Activated gamma-delta T cell treated with Interleukin-2 at 50 U/mL for 16 hours (primary cell): ENCODE data around the gene TEX54.
"Not testable (repeated sequence)": the region's sequence is repeated elsewhere in the genome, so short reads cannot be mapped to it uniquely, and the experiment has no call there.

Experiments used
- DNase-seq: peaks from one replicate; pipeline ENCODE4 v3.0.0-alpha.2; 2020

Gene TEX54

DNA sequence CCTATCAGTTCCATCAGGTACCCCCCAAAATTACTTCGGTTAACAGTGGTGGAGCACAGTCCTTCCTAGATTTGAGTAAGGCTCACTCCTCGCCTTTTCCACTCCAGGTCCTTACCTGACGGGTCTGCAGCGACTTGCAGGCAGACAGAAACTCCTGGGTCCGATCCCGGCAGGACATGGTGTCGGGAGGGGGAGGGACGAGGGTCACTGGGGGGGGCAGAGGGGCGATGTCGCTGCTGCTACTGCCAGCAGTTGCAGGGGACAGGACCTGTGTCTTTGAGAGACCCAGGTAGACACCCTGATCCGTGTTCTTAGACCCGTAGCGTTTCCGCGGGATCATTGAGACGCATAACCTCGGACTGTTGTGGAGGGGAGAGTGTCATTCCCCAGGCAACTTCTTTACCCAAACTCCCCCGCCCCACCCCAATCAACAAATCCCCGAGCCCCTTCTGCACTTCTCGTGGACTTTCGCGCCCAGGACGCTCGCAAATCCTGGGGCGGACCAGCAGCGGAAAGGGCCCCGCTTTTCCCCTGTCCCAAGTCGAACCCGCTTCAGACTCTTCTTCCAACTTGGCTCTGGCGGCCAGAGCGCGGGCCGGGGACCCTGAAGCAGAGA, 1.6 kb downstream of the TEX54 start:
- DNase-seq, result no peak

DNA sequence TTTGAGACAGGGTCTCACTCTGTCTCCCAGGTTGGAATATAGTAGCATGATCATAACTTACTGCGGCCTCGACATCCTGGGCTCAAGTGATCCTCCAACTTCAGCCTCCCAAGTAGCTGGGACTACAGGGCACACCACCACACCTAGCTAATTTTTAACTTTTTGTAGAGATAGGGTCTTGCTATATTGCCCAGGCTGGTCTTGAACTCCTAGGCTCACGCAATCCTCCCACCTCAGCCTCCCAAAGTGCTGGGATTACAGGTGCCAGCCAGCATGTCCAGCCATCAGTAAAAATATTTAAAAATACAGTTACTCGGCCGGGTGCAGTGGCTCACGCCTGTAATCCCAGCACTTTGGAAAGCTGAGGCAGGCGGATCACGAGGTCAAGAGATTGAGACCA, 4.5 kb downstream of the TEX54 start:
- not testable (repeated sequence) for DNase-seq

DNA sequence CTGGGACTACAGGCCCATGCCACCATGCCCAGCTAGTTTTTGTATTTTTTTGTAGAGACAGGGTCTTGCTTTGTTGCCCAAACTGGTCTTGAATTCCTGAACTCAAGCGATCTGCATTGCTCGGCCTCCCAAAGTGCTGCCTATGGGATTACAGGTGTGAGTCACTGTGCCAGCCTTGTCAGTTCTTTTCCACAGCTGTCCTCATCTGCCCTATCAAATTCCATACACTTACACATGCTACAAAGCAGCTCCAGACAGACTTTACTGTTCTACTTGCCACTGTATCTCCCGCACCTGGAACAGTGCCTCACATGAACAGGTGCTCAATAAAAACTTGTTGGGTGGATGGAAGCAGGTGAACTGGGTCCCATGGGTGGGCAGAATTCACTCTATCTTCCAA, 9.0 kb downstream of the TEX54 start:
- no peak for DNase-seq

DNA sequence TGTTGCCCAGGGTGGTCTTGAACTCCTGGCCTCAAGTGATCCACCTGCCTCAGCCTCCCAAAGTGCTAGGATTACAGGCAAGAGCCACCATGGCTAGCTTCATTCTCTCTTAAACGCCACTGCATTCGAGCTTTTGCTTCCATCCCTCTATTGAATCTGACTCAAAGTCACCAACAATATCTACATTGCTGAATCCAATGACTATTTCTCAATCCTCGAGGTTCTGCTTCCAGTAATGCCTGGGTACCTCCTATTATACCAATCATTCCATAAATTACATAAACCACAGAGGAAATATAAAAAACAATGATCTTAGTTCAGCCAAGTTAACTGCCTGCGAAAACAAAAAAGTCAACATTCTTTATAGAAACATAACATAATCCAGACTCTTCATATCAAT, 15.5 kb downstream of the TEX54 start:
- DNase-seq, result no peak

DNA sequence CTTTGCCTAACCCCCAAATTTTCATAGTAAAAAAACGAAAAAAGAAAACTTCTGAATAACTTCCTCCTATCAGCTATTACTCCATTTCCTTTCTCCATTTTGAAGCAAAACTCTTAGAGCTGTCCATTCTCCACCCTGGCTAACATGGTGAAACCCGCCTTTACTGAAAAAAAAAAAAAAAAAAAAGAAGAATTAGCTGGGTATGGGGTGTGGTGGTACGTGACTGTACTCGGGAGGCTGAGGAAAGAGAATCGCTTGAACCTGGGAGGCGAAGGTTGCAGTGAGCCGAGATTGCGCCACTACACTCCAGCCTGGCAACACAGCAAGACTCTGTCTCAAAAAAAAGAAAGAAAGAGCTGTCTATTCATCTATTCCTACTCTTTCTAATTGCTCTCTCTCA, 16.1 kb downstream of the TEX54 start:
- no peak for DNase-seq

DNA sequence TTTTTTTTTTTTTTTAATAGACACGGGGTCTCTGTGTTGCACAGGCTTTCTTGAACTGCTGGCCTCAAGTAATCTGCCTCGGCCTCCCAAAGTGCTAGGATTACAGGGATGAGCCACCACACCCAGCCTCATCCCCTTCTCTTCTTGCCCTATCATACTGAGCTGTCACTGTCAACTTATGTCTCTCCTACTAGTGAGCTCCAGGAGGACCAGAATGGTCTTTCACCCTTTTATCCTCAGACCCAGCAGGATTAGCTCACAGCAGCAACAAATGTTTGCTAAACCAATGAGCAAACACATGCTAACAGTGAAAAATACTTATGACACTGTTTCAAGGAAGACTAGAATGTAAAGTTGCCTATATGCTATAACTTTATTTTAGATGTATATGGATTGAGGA, 21.0 kb downstream of the TEX54 start:
- DNase-seq, result no peak

DNA sequence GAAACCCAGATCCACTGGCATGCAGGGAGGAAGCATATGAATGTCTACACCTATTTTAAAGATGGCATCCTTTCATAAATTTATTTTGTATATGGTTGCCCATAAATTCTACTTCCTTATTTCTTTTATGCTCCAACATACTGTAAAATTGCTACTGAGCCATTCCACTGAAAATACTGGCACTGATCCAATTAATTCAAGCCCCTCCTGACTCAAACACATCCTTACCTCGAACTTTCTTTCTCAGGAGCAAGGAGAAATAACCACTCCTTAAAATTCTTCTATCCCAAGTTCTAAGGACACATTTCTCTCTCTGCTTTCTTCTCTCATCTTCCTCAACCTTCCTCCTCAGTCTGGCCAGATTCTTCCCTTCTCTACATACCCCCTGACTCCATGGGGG, 21.9 kb downstream of the TEX54 start:
- no peak for DNase-seq

DNA sequence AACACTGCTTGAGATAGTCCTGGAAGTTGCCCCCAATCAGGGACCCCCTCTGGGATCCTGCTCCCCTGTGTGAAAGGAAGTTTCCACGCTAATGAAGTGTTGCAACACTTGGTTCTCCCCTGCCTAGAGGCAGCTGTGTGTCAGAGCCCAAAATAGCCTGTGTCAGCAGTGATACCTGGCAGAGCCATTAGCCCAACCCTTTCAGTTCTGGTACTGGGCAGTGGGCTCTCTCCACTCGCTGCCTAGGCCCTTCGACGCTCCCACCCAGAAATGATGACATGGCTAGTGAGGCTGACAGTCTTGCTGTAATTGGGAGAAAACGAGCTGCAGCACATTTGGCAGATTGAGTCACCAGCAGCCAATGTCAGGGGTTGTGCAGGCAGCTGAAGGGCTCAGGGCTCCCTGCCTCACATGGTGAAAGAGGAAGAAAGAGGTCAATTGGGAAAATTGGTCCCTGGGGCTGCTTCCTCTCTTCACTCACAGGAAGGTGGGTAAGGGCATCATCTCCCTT, 26.0 kb downstream of the TEX54 start:
- no peak for DNase-seq

DNA sequence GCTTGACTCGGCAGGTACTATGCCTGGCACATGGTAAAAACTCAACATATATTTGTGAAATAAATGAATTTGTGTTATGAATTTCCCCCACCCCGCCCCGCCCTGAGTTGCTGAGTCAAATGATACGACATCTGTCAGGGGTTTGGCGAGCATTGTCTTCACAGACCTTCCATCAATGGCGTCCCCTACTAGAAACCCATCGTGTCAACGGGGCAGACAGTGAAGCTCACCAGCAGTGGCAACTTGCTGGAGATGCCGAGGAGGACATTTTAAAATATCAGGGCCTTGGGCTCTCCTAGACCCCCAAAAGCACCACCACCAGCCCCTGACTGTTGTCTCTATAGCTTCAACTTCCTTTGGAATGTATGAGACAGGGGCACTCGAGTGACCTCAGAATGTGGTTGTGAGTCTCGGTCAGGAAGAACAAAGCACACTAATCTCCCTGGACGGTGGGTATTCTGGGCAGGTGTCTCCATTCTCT, 26.6 kb downstream of the TEX54 start:
- DNase-seq, result no peak

DNA sequence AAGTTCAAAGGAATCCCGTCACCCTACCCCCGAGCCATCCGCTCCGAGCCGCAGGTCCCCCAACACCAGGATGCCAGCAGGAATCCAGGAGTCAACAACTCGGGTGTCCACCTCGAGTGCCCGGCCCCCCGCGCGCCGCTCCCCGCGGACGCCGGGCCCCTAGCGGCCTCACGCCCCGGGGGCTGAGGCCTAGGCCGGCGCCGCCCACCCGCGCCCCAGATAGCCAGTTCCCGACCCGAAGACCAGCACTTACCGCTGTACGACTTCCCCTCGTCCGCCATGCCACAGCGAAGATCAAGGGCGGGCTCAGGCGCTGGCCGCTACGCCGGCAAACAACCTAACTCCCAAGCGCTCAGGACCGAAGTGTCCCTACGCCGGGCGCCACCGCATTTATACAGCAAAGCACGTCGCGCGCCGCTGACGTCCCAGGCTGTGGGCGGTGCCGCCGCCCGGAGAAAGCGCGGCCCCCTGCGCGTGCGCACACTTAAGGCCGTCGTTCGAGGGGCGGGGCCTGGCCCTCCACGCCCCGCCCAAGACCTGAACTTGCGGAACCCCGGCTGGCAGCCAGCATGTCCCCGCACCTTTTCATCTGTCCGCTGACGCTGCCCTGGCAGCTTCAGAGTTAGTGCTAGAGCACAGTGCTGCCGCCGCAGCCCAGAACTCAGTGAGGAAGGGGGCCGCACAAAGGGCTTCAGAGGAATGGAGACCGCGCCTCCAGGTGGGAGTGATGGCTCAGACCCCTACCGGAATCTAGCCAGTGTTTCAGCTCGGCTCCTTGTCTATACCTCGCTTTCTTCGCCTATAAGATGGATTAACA, 27.4 kb downstream of the TEX54 start, which contains the start of gene NXF1:
Gene NXF1, minus strand, starts transcription at position 365 of the 817 bp plus-strand sequence. Its CDS starts 84 bp downstream, at position 281.
- DNase-seq, result peak; percentile 94

DNA sequence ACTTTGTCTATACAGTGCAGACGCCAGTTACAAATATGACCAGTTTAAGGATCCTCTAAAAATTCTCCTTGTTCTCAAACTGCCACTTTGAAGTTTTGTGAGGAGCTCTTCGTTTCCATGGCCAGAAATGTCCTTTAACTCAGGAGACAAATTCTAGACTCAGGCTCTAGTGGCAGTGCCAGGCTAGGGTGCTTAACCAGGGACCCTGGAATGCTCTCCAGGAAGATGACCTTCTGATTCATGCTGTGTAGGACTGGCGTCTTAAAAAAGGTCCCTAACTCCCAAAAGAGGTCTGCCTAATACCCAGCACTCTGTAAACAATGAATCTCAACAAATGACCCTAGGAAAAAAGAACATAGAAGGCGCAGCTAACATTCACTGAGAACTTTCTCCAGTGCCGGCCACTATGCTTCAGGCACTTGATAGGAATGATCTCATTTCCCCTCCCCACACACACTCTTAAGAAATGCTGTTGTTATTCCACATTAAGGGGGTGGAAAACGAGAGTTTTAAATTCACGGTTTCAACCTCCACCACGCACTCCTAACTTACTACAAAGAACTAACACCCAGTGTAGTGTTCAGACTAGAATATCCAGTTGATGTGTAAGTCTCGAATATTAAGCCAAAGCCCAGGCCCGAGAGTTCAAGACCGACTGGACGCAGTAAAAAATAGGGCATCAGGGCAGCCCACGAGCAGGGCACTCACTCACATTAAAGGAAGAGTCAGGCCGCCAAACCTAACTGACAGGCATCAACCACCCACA, 28.1 kb downstream of the TEX54 start:
- no peak for DNase-seq

DNA sequence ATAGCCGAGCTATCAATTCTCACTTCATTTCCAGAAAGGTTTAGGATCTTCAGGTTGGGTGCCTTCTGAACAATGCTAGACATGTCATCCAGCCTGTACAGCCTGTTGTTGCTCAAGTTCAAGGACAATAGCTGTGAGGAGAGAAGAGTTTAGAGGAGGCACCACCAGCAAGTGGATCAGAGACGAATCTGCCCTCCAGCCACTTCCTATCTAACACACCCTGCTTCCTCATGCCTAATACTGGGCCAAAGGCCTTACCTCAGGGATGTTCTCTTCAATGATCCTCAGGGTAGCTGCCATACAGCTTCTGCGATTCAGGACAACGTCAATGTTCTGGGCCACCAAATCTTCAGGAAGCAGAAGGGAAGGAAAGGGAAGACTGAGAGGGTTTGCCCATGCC, 31.6 kb downstream of the TEX54 start:
- DNase-seq, result no peak

DNA sequence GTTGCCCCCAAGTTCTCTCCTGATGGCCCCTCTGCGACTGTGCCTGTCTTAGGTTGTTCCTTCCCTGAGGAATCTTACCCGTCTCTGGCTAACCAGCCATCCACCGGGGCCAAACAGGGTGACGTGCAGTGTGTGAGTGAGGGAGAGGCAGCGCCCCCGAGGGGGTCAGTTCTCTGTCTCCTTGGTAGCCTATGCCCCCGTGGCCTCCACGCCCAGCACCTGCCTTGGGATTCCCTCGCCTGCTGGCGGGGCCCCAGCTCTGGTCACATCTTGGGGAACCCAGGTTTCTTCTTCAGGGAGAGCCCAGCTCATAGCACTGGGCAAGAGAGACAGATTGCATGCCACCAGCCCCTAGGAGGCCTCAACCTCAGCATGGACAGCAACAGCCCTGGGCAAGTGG, 33.2 kb downstream of the TEX54 start:
- DNase-seq, result no peak

DNA sequence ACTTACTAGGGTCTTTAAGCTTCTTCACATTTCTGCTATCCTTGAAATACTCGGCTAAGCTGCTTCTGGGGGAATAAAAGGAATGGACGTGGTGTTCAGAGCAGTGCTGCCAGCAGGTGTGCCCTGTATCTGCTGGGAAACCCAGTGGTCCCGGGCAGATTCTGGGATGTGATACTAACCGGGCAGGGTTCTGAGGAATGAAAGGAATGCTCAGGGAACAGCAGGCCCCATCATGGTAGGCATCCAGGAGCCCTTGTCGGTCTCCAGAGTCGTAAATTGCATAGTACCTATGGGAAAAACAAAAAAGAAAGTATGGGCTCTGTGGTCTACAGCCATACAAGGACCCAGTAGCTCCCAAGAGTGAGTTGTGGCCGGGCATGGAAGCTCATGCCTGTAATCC, 36.4 kb downstream of the TEX54 start:
- no peak for DNase-seq

DNA sequence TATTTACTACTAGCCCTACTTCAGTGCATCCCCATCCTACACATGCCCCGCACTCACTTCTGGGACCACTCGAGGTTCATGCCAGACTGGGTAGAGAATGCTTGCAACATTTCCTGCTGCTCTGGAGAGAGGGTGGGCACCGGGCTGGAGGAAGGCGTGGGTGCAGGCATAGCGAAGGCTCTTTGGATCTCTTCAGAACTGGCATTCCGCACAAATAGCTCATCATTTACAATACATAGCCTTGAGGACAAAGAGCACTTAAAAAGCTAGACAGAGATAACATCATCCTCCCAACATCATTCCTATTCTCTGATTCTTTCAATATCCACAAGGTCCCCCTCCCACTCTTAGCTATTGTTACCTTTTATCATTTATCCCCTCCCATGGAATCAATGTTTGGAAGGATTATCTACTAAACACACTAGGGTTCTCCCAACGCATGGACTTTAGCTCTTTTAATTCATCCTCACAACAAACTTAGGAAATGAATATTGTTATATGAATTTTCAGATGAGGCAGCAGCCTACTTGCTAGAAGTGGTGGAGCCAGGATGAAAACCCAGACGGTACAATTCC, 38.4 kb downstream of the TEX54 start:
- no peak for DNase-seq

DNA sequence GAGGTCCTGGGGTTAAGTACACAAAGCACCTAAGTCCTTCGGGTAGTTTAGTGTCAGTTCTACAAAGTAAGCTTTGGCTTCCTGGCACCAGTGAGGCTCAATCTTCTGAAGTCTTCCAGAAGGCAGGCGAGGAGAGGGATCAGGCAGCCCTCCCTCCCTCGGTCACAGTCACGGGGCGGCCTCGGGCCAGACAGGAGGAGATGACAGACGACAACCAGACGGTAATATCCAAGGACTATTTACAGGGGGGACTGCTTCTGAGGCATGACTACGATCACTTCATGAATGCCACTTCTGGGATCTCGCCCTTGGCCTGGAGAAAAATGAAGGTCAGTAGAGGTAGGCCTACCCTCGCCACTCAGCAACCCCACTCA, 40.5 kb downstream of the TEX54 start:
- DNase-seq, result no peak

DNA sequence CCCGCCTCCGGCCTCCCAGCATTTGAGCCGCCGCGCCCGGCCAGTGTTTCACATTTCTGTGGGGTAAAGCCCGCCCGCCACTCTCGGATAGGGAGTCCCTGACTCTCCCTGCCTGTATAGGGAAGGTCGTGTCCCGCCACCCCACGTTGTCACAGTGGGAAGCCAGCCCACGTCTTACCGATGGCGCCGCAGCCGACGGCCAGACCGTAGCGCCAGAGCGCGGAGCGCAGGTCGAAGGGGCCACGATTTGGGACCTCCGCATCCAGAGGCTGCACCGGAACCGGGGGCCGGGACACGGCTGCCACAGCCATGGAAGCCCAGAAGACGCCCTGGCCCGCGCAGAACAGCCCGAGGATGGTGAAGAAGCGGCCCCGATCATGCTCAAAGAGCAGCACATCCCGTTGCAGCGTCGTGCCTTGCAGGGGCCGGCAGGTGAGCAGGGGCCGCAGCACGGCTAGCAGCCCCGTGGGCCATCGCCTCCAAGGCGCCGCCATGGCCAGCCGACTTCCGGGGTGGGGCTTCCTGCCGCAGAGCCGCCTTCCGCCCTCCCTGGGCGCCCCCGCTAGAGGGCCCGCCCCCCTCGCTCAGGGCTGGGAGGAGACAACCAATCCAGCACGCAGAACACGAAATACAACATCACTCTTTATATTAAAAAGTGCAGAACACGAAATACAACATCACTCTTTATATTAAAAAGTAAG, 41.0 kb downstream of the TEX54 start, which contains the start of gene TMEM223:
Gene TMEM223, minus strand, starts transcription at position 506 of the 701 bp plus-strand sequence. Its CDS starts 12 bp downstream, at position 494.
- DNase-seq, result peak; percentile 91

DNA sequence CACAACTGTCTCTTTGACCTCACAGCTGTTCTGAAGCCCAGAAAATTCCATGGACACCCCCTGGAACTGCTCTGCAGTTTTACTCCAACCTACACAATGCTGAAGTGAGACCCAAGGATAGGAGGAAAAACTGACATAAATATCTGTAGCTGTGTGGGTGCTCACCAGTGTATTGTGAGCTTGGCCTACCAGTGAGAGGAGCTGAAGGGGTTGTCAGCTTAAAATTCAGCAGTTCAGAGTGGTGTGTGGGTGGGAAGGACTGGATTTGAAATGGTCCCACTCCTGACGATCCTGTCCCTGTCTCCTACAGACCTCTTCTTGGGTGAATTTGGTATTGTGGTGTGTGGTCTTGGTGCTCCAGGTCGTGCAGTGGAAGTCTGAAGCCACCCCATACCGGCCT, 43.1 kb downstream of the TEX54 start:
- DNase-seq, result no peak

DNA sequence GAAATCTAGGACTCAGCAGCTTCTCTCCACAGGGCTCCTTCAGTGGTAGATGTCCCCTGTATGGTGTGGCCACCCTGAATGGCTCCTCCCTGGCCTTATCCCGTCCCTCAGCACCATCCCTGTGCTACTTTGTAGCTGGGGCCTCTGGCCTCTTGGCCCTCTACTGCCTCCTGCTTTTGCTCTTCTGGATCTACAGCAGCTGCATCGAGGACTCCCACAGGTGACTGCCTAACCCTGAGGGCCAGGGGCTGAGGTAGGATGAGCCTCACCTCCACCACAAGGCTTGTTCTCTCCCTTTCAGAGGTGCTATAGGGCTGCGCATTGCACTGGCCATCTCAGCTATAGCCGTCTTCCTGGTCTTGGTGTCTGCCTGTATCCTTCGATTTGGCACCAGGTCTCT, 43.6 kb downstream of the TEX54 start:
- no peak for DNase-seq

DNA sequence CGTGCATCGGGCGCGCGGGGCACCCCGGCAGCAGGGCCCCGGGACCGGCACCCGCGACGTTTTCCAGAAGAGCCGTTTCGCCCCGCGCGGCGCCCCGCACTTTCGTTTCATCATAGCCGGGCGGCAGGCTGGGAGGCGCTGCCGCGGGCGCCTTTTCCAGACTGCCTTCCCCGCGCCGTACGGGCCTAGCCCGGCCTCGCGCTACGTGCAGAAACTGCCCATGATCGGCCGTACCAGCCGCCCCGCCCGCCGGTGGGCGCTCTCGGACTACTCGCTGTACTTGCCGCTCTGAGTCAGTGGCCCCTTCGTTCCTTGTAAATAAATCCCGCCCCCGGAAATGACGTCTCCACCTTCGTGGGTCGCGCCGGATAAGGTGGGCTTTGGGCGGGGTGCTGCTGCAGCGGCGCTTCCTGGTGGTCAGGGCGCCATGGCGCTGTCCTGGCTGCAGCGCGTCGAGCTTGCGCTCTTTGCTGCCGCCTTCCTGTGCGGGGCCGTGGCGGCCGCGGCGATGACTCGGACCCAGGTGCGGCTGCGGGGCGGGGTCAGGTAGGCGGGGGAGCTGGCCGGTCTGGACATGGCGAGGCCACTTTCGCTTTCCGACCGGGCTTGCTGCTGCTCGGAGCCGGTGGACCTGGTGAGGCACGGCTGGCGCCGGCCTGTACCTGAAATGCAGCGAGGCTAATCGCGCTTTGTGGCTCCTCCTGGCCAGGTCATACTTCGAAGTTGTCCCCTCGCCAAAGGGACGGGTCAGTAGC, 45.5 kb downstream of the TEX54 start, which contains the start of gene TMEM179B:
Gene TMEM179B, plus strand, starts transcription at position 398 of the 755 bp plus-strand sequence. Its CDS starts 30 bp downstream, at position 428.
- DNase-seq, result peak; percentile 99

DNA sequence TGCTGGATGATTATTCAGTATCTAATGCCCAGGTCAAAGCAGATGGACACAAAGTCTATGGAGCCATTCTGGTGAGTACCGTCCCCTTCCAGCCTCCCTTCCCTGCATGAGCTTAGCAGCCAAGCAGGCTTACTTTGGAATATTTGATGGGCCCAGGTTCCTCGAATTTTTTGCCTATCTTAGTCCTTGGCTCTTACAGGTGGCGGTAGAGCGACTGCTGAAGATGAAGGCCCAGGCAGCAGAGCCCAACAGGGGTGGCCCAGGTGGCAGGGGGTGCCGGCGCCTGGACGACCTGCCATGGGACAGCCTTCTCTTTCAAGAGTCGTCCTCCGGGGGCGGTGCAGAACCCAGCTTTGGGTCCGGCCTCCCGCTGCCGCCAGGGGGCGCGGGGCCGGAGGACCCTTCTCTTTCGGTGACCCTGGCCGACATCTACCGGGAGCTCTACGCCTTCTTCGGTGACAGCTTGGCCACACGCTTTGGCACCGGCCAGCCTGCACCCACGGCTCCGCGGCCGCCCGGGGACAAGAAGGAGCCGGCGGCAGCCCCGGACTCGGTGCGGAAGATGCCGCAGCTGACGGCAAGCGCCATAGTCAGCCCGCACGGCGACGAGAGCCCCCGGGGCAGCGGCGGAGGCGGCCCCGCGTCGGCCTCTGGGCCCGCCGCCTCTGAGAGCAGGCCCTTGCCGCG, 46.2 kb downstream of the TEX54 start:
- DNase-seq, result peak; percentile 87
